Activated B cell treated with CpG ODN at 0.5 μM for 24 hours (primary cell): ENCODE data around the gene WASF2. TPM values are rescaled to one million over a fixed set of nuclear protein-coding genes. Genes with fewer than 3 reads are reported as not detected.

Experiments
- ATAC-seq: fragments of 200-7000 bp; cut with Tn5 transposase; one replicate; pipeline ENCODE4 v1.10.0; 2021; ENCODE audit warnings: low read depth, mild to moderate bottlenecking, moderate library complexity
- CTCF ChIA-PET: fragments of 350-600 bp; sonication (Branson Sonifier 250); formaldehyde crosslinking; loops from one replicate; lab custom pipeline; 2021; ENCODE audit warnings: antibody characterized with exemption; lab: Charles Lee
- POLR2A ChIA-PET: fragments of 350-600 bp; sonication (Branson Sonifier 250); formaldehyde crosslinking; loops from one replicate; lab custom pipeline; 2021; ENCODE audit warnings: antibody characterized with exemption; lab: Charles Lee
- DNase-seq: peaks from one replicate; pipeline ENCODE4 v3.0.0; 2022
- H3K27ac Mint-ChIP-seq: one replicate; pipeline ENCODE4 v1.8.0; 2020; ENCODE audit warnings: mixed read lengths
- H3K27me3 Mint-ChIP-seq: one replicate; pipeline ENCODE4 v1.8.0; 2021; ENCODE audit warnings: mixed read lengths
- H3K36me3 Mint-ChIP-seq: one replicate; pipeline ENCODE4 v1.8.0; 2021; ENCODE audit warnings: low read depth, mixed read lengths
- H3K4me1 Mint-ChIP-seq: one replicate; pipeline ENCODE4 v1.8.0; 2021; ENCODE audit warnings: mixed read lengths
- H3K4me3 Mint-ChIP-seq: one replicate; pipeline ENCODE4 v1.8.0; 2020; ENCODE audit warnings: mild to moderate bottlenecking, mixed read lengths
- H3K9me3 Mint-ChIP-seq: one replicate; pipeline ENCODE4 v1.8.0; 2020; ENCODE audit warnings: mixed read lengths
- intact Hi-C: fragments of 100-400 bp; cut with micrococcal nuclease; formaldehyde crosslinking; loops from one replicate; pipeline ENCODE4 v1.15.1; 2024
- total RNA-seq: library from RNA; stranded (reverse); gene quantifications from 2 replicates; pipeline ENCODE4 v1.2.3, GENCODE V29; 2022
- TF ChIP-seq, protein P1 (sequence below): fragments of 200-600 bp; IDR thresholded peaks from one replicate; pipeline ENCODE4 v1.8.0; 2022; ENCODE audit warnings: antibody characterized with exemption, mild to moderate bottlenecking

WASF2 gene
- total RNA-seq, 1 donor from 2014 or later, result 137 TPM

DNA sequence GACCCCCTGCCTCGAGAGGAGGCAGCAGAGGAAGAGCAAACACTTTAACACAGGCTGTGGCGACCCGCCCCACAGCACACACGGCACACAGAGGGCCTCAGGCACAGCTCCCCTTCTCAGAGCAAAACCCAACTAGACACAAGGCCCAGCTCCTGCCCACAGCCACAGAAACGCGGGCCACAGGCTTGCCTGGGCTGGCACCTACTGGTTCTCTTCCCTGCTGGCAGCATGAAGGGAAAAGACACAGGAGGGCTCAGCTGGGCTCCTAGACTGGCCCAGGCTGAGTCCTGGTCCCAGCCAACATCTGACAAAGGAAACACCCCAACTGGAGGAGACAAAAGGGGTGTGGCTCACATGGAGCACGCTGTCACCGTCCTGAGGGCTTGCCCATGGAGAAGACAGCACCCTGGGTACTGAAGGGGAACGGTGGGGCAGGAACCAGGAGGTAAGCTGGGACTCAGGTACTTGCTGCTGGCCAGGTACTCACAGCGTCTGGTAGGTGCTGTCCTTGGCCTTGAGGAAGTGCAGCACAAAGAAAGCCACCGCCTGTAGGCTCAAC is 110.3 kb downstream of the WASF2 start:
- ChIA-PET CTCF (no interaction called here), POLR2A (no interaction called here)
- Mint-ChIP-seq H3K27ac (no peak overlapping the region), H3K9me3 (no peaks in the 10 kb centered on the region), H3K27me3 (peaks cover 2% of the 10 kb centered on the region), H3K4me1 (peaks cover 6% of the 10 kb centered on the region), H3K4me3 (no peak overlapping the region), H3K36me3 (no peaks in the 10 kb centered on the region)
- DNase-seq (no peak), ATAC-seq (no peak)
- intact Hi-C loops, result no loop called here
- TF ChIP-seq, protein P1, sequence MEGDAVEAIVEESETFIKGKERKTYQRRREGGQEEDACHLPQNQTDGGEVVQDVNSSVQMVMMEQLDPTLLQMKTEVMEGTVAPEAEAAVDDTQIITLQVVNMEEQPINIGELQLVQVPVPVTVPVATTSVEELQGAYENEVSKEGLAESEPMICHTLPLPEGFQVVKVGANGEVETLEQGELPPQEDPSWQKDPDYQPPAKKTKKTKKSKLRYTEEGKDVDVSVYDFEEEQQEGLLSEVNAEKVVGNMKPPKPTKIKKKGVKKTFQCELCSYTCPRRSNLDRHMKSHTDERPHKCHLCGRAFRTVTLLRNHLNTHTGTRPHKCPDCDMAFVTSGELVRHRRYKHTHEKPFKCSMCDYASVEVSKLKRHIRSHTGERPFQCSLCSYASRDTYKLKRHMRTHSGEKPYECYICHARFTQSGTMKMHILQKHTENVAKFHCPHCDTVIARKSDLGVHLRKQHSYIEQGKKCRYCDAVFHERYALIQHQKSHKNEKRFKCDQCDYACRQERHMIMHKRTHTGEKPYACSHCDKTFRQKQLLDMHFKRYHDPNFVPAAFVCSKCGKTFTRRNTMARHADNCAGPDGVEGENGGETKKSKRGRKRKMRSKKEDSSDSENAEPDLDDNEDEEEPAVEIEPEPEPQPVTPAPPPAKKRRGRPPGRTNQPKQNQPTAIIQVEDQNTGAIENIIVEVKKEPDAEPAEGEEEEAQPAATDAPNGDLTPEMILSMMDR, result no peak

DNA sequence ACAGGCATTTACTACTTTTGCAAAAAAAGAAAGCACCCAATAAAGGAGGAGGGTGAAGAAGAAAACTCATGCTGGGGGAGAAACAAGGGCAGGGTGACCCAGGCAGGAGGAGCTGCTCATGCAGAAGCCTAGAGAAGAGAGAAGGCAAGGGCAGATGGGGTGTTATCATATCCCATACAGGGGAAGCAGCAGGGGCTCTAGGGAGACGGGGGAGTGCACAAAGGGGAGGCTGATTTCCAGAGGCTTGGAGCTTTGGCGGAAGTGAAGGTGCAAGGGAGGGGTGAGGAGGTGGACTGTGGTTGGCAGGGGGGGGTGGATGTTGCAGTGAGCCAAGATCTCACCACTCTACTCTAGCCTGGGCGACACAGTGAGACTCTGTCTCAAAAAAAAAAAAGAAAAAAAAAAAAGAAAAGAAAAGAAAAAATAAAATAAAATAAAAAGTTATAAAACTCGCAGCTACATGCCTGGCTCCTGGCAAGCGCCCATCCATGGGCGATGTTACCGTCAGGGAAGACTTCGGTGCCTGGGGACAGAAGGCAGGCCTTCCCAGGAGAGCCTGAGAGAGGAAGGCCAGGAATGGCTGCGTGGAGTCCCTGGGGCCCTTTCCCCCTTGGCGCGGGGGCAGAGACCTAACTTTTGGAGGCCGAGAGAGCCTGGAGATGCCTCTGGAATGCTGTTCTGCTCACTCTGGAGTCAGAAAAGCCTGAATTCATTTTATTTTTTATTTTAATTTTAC is 112.0 kb downstream of the WASF2 start:
- DNase-seq (no peak), ATAC-seq (no peak)
- H3K36me3 Mint-ChIP-seq, result no peaks in the 10 kb centered on the region
- ChIA-PET CTCF (no interaction called here), POLR2A (interaction anchor here (0.6 kb wide), 1 partner anchor 11 kb away, joined by 3 read pairs; the partner anchor contains the start of gene MAP3K6)
- no peaks in the 10 kb centered on the region for H3K9me3 Mint-ChIP-seq
- TF ChIP-seq, protein P1, result no peak
- peaks cover 6% of the 10 kb centered on the region for H3K4me1 Mint-ChIP-seq
- intact Hi-C loops, result no loop called here
- H3K4me3 Mint-ChIP-seq, result no peak overlapping the region
- H3K27me3 Mint-ChIP-seq, result peaks cover 2% of the 10 kb centered on the region
- no peak overlapping the region for H3K27ac Mint-ChIP-seq

DNA sequence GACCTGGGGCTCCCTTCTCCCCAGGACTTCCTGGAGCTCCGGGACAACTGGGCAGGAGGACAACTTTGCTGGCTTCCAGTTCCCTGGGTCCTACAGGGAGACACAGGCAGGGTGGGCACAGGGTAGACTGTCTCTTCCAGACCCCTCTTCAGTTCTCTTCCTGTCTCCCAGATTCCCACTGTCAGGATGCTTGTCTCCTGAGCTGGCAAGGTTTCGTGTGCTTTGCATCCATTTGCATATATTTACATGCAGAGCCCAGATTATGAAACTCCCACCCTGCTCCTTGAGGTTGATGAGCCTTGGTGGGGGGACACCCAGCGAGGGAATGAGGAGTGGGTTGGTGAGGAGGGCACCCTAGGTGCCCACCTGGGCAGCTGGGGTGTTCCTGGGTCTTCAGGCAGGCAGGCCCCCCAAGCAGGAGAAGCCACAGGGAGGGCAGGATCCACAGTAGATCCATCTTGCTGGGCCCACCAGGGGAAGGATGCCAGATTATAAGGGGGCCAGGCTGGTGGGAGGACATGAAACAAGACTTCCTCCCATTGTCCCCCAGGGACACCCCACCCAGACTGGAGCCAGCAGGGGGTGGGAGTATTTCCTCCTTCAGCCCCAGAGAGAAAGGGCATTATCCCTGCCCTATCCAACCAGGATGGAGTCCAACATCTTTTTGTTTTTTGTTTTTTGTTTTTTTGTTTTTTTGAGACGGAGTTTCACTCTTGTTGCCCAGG is 115.4 kb downstream of the WASF2 start, which contains the start of gene FCN3:
Gene FCN3, minus strand, starts transcription at position 463 of the 725 bp plus-strand sequence. Its CDS starts 6 bp downstream, at position 457.
- ChIA-PET CTCF (no interaction called here), POLR2A (no interaction called here)
- DNase-seq (no peak), ATAC-seq (no peak)
- no peaks in the 10 kb centered on the region for H3K36me3 Mint-ChIP-seq
- H3K4me1 Mint-ChIP-seq, result peaks cover 29% of the 10 kb centered on the region
- H3K27ac Mint-ChIP-seq, result no peak within 1 kb of the TSS
- TF ChIP-seq, protein P1, result no peak
- intact Hi-C loops, result no loop called here
- no peak within 1 kb of the TSS for H3K4me3 Mint-ChIP-seq
- H3K9me3 Mint-ChIP-seq, result no peaks in the 10 kb centered on the region
- no peaks in the 10 kb centered on the region for H3K27me3 Mint-ChIP-seq

DNA sequence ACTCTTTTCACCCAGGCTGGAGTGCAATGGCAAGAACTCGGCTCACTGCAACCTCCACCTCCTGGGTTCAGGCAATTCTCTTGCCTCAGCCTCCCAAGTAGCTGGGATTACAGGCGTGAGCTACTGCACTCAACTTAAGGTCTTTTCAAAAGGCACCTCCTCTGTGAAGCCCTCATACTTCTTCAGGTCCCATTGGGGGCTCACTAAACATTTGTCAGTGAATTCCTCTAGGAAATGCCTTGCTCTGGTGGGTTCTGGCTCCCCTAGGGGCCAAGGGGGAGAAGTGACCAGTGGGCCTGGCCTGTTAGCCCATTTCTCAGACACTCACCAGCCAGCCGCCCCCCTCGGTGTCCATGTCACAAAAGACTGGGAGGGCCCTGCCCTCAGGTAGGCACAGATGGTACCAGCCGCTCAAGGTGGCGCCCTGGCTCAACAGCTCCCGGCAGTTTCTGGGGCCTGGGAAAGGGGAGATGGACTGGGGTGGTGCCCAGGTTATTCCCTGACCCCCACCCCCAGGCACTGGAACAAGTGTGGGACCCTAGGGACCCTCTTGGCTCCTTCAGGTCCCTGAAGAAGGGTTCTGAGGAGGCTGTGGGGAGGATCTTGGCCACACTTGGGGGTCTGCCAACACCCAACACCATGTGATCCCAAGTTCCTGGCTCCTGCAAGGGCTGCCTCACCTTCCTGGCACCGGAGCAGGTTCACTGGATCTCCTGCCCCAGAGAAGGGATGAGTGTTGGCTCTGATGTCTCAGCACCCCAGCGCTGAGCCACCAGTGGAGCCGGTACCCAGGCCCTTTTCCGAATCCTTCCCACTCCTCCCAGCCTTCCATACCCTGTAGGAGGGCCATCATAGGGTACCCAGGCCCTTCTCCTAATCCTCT is 116.9 kb downstream of the WASF2 start:
- DNase-seq, result no peak
- CTCF ChIA-PET, result no interaction called here
- POLR2A ChIA-PET, result no interaction called here
- Mint-ChIP-seq H3K4me1 (peaks cover 40% of the 10 kb centered on the region), H3K9me3 (no peaks in the 10 kb centered on the region), H3K27me3 (no peaks in the 10 kb centered on the region), H3K36me3 (no peaks in the 10 kb centered on the region), H3K27ac (no peak overlapping the region), H3K4me3 (no peak overlapping the region)
- no peak for ATAC-seq
- TF ChIP-seq, protein P1, result no peak
- intact Hi-C loops, result loop anchor here (2.0 kb wide), 1 partner anchor 16 kb away; no protein-coding TSS in a partner anchor
